H1 (cell line): ENCODE data around the gene CEP120. TPM values are rescaled to one million over a fixed set of nuclear protein-coding genes. Genes with fewer than 3 reads are reported as not detected.

Source experiments
- ATF3 ChIP-seq: IDR thresholded peaks from 2 replicates; pipeline ENCODE4 v1.6.1; 2011; ENCODE audit warnings: low read depth, mild to moderate bottlenecking, low read length; ENCODE audit not compliant: insufficient read depth
- BRCA1 ChIP-seq: IDR thresholded peaks from 2 replicates; pipeline ENCODE4 v1.6.1; 2012; ENCODE audit warnings: low read depth, low read length, improper control_type of control experiment
- CEBPB ChIP-seq: IDR thresholded peaks from 2 replicates; pipeline ENCODE4 v1.6.1; 2012; ENCODE audit warnings: low read depth, low read length
- CHD7 ChIP-seq: fragments of 300-600 bp; sonication (generic); IDR thresholded peaks from 2 replicates; pipeline ENCODE4 v1.7.1; 2012; ENCODE audit warnings: low read length, moderate library complexity, mild to moderate bottlenecking, inconsistent platforms; ENCODE audit not compliant: insufficient replicate concordance
- KDM4A ChIP-seq: IDR thresholded peaks from one replicate; pipeline ENCODE4 v1.7.1; 2012; ENCODE audit warnings: low read depth, mild to moderate bottlenecking, moderate library complexity, low read length, inconsistent platforms; ENCODE audit not compliant: severe bottlenecking
- SAP30 ChIP-seq: fragments of 300-600 bp; sonication (generic); IDR thresholded peaks from 2 replicates; pipeline ENCODE4 v1.7.1; 2012; ENCODE audit warnings: low read length, moderate library complexity, mild to moderate bottlenecking, inconsistent platforms; ENCODE audit not compliant: insufficient read depth, insufficient replicate concordance
- SP2 ChIP-seq: IDR thresholded peaks from 2 replicates; pipeline ENCODE4 v1.6.1; 2012; ENCODE audit warnings: mild to moderate bottlenecking, low read length, inconsistent platforms
- TEAD4 ChIP-seq: IDR thresholded peaks from 2 replicates; pipeline ENCODE4 v1.6.1; 2012; ENCODE audit warnings: low read depth, low read length, inconsistent platforms, mixed read lengths
- polyA plus RNA-seq, 7 experiments: library from polyadenylated mRNA; depleted of rRNA in 3 of 7; stranded (reverse) in 5 of 7; unstranded in 2 of 7; fragments of >200 nt in 5 of 7; fragments of 200-250 nt in 2 of 7; gene quantifications; 1 replicate in 5 of 7; 2 replicates in 1 of 7; 4 replicates in 1 of 7; pipeline versions ENCODE4 v1.2.1 to v1.2.3, GENCODE V29; 2011 to 2013; ENCODE audit warnings: missing spikeins in 2 of 7, mixed read lengths in 2 of 7
- total RNA-seq: library from RNA; stranded (reverse); fragmentation: NEBNext Ultra II Directional; extraction: Animal tissue kit (Norgen Biotek cat#: 25700); gene quantifications from 2 replicates; pipeline ENCODE4 v1.2.1, GENCODE V29; 2021

CEP120 gene
- total and polyA plus RNA-seq, 2 of the 8 experiments (the other 6 are each of a cell fraction or from before 2014, with no cell fraction given), result 9.3 to 17.9 TPM

GRCh38 chr5:123305751-123306150, 117.5 kb downstream of the CEP120 start (continued):
- TF ChIP-seq CHD7 (no peak), KDM4A (no peak), ATF3 (no peak), BRCA1 (no peak), CEBPB (no peak), TEAD4 (no peak), SP2 (no peak), SAP30 (no peak)
